Mesendoderm (in vitro differentiated cells): ENCODE results near the gene GPRC5D.

Source experiments
- DNase-seq: peaks from one replicate; pipeline ENCODE4 v3.0.0; 2013
- H2AK5ac ChIP-seq: 2 replicates; pipeline ENCODE4 v1.6.1; 2013; ENCODE audit warnings: low read length, inconsistent platforms
- H2BK120ac ChIP-seq: 2 replicates; pipeline ENCODE4 v1.6.1; 2013; ENCODE audit warnings: low read depth, mild to moderate bottlenecking, low read length, moderate library complexity, mixed read lengths
- H2BK15ac ChIP-seq: replicated peaks from 2 replicates; pipeline ENCODE4 v1.6.1; 2013; ENCODE audit warnings: low read depth, mild to moderate bottlenecking, moderate library complexity
- H2BK5ac ChIP-seq: 2 replicates; pipeline ENCODE4 v1.6.1; 2013; ENCODE audit warnings: low read length, inconsistent platforms
- H3K18ac ChIP-seq: 2 replicates; pipeline ENCODE4 v1.6.1; 2013; ENCODE audit warnings: mild to moderate bottlenecking, low read length, mixed read lengths
- H3K23ac ChIP-seq: one replicate; pipeline ENCODE4 v1.6.1; 2013; ENCODE audit warnings: low read length
- H3K27ac ChIP-seq: 2 replicates; pipeline ENCODE4 v1.5.1; 2013; ENCODE audit warnings: low read depth, mild to moderate bottlenecking, inconsistent platforms, low read length, moderate library complexity
- H3K27me3 ChIP-seq: 2 replicates; pipeline ENCODE4 v1.6.1; 2013; ENCODE audit warnings: low read length, control low read depth, mild to moderate bottlenecking, inconsistent platforms; ENCODE audit not compliant: insufficient read depth, poor library complexity
- H3K36me3 ChIP-seq: 2 replicates; pipeline ENCODE4 v1.6.1; 2013; ENCODE audit warnings: low read length, inconsistent platforms; ENCODE audit not compliant: control insufficient read depth, insufficient read depth
- H3K4ac ChIP-seq: one replicate; pipeline ENCODE4 v1.6.1; 2013; ENCODE audit warnings: low read depth, mild to moderate bottlenecking, low read length, moderate library complexity
- H3K4me1 ChIP-seq: 2 replicates; pipeline ENCODE4 v1.6.1; 2013; ENCODE audit warnings: low read depth, low read length, inconsistent platforms; ENCODE audit not compliant: control insufficient read depth
- H3K4me2 ChIP-seq: 2 replicates; pipeline ENCODE4 v1.6.1; 2013; ENCODE audit warnings: low read length
- H3K4me3 ChIP-seq: 2 replicates; pipeline ENCODE4 v1.5.1; 2013; ENCODE audit warnings: mild to moderate bottlenecking, low read length
- H3K56ac ChIP-seq: one replicate; pipeline ENCODE4 v1.6.1; 2013; ENCODE audit warnings: low read length
- H3K79me1 ChIP-seq: 2 replicates; pipeline ENCODE4 v1.6.1; 2013; ENCODE audit warnings: low read length, inconsistent platforms
- H3K79me2 ChIP-seq: 2 replicates; pipeline ENCODE4 v1.6.1; 2013; ENCODE audit warnings: mild to moderate bottlenecking, low read length; ENCODE audit not compliant: control insufficient read depth, insufficient read depth
- H3K9ac ChIP-seq: 2 replicates; pipeline ENCODE4 v1.6.1; 2013; ENCODE audit warnings: low read length, inconsistent platforms
- H4K5ac ChIP-seq: one replicate; pipeline ENCODE4 v1.6.1; 2013; ENCODE audit warnings: low read length
- H4K8ac ChIP-seq: one replicate; pipeline ENCODE4 v1.6.1; 2013; ENCODE audit warnings: low read depth, mild to moderate bottlenecking, control low read depth, low read length, moderate library complexity
- WGBS: extraction: QIAGEN DNeasy Blood & Tissue Kit; methylation state at CpG from one replicate; pipeline ENCODE4 v1.1.7; 2013; ENCODE audit warnings: low lambda C conversion rate, missing lambda C conversion rate; ENCODE audit not compliant: insufficient coverage; ENCODE audit errors: extremely low coverage; 5-methylcytosine and 5-hydroxymethylcytosine counted together

Gene GPRC5D

GRCh38 chr12:12999271-12999958 is 47.4 kb upstream of the GPRC5D start:
- Histone ChIP-seq H2BK5ac (peak overlapping the region; percentile 23), H4K8ac (no peak overlapping the region), H2BK15ac (no peak overlapping the region), H3K4me2 (peak overlapping the region; percentile 77), H3K27ac (no peak overlapping the region), H3K18ac (peak overlapping the region; percentile 5), H2BK120ac (no peak overlapping the region), H4K5ac (no peak overlapping the region), H3K56ac (peak overlapping the region; percentile 95), H3K79me1 (peaks cover 2% of the 10 kb centered on the region), H3K9ac (peak overlapping the region; percentile 88), H3K4ac (no peak overlapping the region), H3K36me3 (no peaks in the 10 kb centered on the region), H3K4me1 (no peaks in the 10 kb centered on the region), H2AK5ac (no peak overlapping the region), H3K27me3 (no peaks in the 10 kb centered on the region), H3K79me2 (no peaks in the 10 kb centered on the region), H3K4me3 (peak overlapping the region; percentile 80), H3K23ac (no peak overlapping the region)
- no peak for DNase-seq
- WGBS: no CpG with 5 or more reads among the region's 22 CpGs

DNA sequence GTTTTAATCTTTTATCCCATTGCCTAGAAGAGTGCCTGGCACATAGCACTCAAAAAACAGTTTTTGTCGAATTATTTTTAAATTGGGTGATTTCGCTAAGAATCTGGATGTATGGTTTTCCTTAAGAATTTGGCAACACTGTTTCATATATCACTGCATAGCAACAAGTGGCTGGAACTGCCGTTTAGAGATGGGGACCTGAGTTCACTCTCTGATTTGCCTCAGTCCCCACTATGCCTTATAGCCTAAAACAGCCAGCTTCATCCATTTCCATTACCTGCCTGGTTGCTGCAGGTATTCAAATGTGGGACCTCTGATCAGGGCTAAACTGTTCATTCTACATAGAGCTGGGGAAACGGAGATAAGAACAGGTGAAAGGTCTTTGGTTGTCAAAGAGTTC is 46.3 kb upstream of the GPRC5D start:
- Histone ChIP-seq H3K18ac (no peak overlapping the region), H3K36me3 (no peaks in the 10 kb centered on the region), H3K79me2 (no peaks in the 10 kb centered on the region), H4K8ac (no peak overlapping the region), H2BK5ac (no peak overlapping the region), H3K4me2 (no peak overlapping the region), H2BK15ac (no peak overlapping the region), H3K56ac (no peak overlapping the region), H3K4ac (no peak overlapping the region), H2AK5ac (no peak overlapping the region), H4K5ac (no peak overlapping the region), H3K23ac (no peak overlapping the region), H3K27ac (no peak overlapping the region), H3K27me3 (no peaks in the 10 kb centered on the region), H3K79me1 (peaks cover 2% of the 10 kb centered on the region), H3K9ac (no peak overlapping the region), H2BK120ac (no peak overlapping the region), H3K4me3 (no peak overlapping the region), H3K4me1 (no peaks in the 10 kb centered on the region)
- no CpG with 5 or more reads among the region's 4 CpGs for WGBS
- no peak for DNase-seq

GRCh38 chr12:12997734-12998133 is 45.8 kb upstream of the GPRC5D start:
- H3K27ac ChIP-seq: no peak overlapping the region
- H3K4me2 ChIP-seq: no peak overlapping the region
- no peak overlapping the region for H2BK15ac ChIP-seq
- DNase-seq: no peak
- H4K5ac ChIP-seq: no peak overlapping the region
- H2AK5ac ChIP-seq: no peak overlapping the region
- no peaks in the 10 kb centered on the region for H3K36me3 ChIP-seq
- no peak overlapping the region for H3K18ac ChIP-seq
- H3K9ac ChIP-seq: no peak overlapping the region
- no peaks in the 10 kb centered on the region for H3K4me1 ChIP-seq
- H2BK120ac ChIP-seq: no peak overlapping the region
- H3K4me3 ChIP-seq: no peak overlapping the region
- no peak overlapping the region for H3K56ac ChIP-seq
- H3K23ac ChIP-seq: no peak overlapping the region
- H3K79me2 ChIP-seq: no peaks in the 10 kb centered on the region
- WGBS: no CpG with 5 or more reads among the region's 2 CpGs
- H3K27me3 ChIP-seq: no peaks in the 10 kb centered on the region
- H4K8ac ChIP-seq: no peak overlapping the region
- no peak overlapping the region for H2BK5ac ChIP-seq
- peaks cover 2% of the 10 kb centered on the region for H3K79me1 ChIP-seq
- H3K4ac ChIP-seq: no peak overlapping the region

DNA sequence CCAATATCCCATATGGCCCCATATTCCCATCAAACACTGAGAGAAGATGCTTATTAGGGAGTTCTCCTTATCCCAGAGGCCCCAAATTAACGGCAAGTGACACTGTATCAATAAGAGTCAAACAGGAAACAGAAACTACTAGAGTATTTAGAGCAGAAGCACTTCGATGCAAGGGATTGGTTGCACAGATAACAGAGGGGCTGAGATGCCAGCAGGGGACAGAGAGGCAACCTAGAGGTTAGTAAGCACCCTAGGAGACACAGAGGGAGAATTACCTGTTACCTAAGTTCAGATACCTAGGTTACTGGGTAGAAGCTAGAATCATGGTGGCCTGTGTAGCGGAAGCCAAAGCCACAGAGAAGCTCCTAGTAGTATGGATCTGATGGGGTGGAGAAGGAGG is 45.2 kb upstream of the GPRC5D start:
- WGBS: no CpG with 5 or more reads among the region's 3 CpGs
- H3K4me1 ChIP-seq: no peaks in the 10 kb centered on the region
- H4K8ac ChIP-seq: no peak overlapping the region
- no peak overlapping the region for H2BK120ac ChIP-seq
- no peaks in the 10 kb centered on the region for H3K36me3 ChIP-seq
- H3K23ac ChIP-seq: no peak overlapping the region
- H3K79me2 ChIP-seq: no peaks in the 10 kb centered on the region
- peak overlapping the region; percentile 15 for H3K56ac ChIP-seq
- no peak overlapping the region for H4K5ac ChIP-seq
- H2BK5ac ChIP-seq: no peak overlapping the region
- no peak overlapping the region for H3K4ac ChIP-seq
- no peak overlapping the region for H3K27ac ChIP-seq
- H3K18ac ChIP-seq: no peak overlapping the region
- no peak overlapping the region for H2BK15ac ChIP-seq
- H2AK5ac ChIP-seq: no peak overlapping the region
- H3K79me1 ChIP-seq: peaks cover 2% of the 10 kb centered on the region
- H3K4me3 ChIP-seq: no peak overlapping the region
- DNase-seq: no peak
- no peak overlapping the region for H3K4me2 ChIP-seq
- no peak overlapping the region for H3K9ac ChIP-seq
- H3K27me3 ChIP-seq: no peaks in the 10 kb centered on the region

GRCh38 chr12:12996209-12996608 is 44.2 kb upstream of the GPRC5D start:
- Histone ChIP-seq H3K79me1 (peaks cover 2% of the 10 kb centered on the region), H3K23ac (no peak overlapping the region), H2BK15ac (no peak overlapping the region), H2BK120ac (no peak overlapping the region), H2AK5ac (no peak overlapping the region), H3K9ac (no peak overlapping the region), H3K36me3 (no peaks in the 10 kb centered on the region), H3K27me3 (no peaks in the 10 kb centered on the region), H3K4me3 (no peak overlapping the region), H3K4ac (no peak overlapping the region), H2BK5ac (no peak overlapping the region), H3K56ac (no peak overlapping the region), H3K4me1 (peaks cover 1% of the 10 kb centered on the region), H3K18ac (no peak overlapping the region), H4K8ac (no peak overlapping the region), H3K4me2 (no peak overlapping the region), H4K5ac (no peak overlapping the region), H3K27ac (no peak overlapping the region), H3K79me2 (no peaks in the 10 kb centered on the region)
- no peak for DNase-seq
- WGBS: no CpG with 5 or more reads among the region's 3 CpGs

DNA sequence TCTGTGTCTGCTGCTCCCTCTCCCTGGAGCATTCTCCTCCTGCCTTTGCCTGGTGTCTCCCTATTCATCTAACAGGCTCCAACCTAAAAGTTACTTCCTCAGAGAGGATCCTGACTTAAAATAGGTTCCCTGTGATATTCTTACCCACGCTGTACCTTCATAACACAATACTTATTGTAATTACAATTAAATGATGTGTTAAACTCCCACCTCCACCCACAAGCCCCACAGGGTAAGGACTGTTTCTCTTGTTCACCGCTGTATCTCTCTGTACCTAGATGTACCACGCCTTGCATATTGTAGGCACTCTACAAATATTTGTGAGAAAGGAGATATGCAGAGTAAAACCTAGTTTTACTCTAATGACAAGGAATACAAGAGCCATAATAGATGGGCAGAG is 43.1 kb upstream of the GPRC5D start:
- H3K79me2 ChIP-seq: no peaks in the 10 kb centered on the region
- peaks cover 2% of the 10 kb centered on the region for H3K4me1 ChIP-seq
- no peak overlapping the region for H2BK15ac ChIP-seq
- no peak overlapping the region for H3K18ac ChIP-seq
- H3K4me2 ChIP-seq: no peak overlapping the region
- peaks cover 2% of the 10 kb centered on the region for H3K79me1 ChIP-seq
- H2BK5ac ChIP-seq: no peak overlapping the region
- no peak overlapping the region for H3K23ac ChIP-seq
- H3K36me3 ChIP-seq: no peaks in the 10 kb centered on the region
- no peak overlapping the region for H2BK120ac ChIP-seq
- no peak overlapping the region for H4K8ac ChIP-seq
- H3K4ac ChIP-seq: no peak overlapping the region
- no peak overlapping the region for H3K4me3 ChIP-seq
- H3K9ac ChIP-seq: no peak overlapping the region
- no peaks in the 10 kb centered on the region for H3K27me3 ChIP-seq
- no CpG with 5 or more reads among the region's 3 CpGs for WGBS
- DNase-seq: no peak
- no peak overlapping the region for H3K56ac ChIP-seq
- H3K27ac ChIP-seq: no peak overlapping the region
- H4K5ac ChIP-seq: no peak overlapping the region
- no peak overlapping the region for H2AK5ac ChIP-seq
